ENCODE data around the gene PTPRG.

PTPRG gene

DNA sequence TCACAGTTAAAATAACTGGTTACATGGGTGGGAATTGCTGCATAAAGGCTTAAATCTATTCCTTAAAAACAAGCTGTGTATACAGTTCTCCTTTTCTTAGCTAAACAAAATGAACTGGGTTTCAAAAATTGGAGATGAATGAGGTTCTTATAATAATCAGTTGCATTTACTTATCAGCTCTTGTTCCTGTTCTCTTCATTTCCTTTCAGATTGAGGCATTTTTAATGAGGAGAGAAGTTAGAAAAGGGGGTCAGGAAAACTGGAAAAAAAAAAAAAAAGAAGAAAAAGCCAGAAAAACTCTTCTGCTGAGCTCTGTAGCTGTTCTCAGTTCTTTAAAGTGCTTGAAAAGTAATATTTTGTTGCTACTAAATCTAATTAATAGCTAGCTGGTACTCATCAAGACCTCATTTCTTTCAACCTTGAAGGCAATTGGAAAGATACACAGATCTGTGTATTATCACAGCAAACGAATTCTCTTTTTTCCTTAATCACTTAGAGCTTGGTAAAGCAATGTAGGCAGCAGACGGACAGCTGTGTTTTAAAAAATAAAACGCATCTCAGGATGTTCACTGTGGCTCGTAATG, 32.2 kb downstream of the PTPRG start:
- DNase-seq = no peak

DNA sequence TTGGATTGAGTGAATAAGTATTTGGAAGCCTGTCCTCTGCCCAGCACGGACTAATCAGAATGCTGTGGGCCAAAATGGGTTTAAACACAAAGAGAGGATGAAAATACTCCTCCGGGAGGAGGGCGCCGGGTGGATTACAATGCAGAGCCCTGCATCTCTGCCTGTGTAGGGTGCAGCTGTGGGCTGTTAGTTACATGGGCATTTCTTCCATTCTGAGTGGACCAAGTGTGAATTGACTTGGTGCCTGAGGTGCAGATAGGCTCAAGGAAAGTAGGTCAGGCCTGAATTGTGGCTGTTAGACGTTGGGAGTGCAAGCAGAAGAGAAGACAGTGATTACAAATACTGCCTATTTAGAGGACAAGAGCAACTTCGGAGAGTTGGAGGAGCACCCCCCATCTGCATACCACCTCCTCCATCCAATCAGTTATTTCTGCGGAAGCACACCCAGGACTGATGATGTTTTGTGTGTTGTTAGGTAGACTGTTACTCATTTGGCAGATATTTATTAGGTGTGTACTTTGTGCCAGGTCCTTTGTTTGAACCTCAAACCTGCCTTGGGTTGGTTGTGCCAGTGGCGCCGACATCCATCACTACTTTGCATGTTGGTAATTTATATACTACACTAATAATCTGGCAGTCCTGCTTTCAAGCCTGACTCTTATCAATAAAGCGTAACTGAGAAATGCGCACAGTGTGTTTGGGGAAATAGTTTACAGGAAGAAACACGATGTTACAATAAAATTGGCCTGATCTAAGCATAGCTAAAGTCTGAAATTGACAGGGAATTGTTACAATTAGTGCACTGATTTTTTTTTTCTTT, 33.0 kb downstream of the PTPRG start:
- DNase-seq = no peak

DNA sequence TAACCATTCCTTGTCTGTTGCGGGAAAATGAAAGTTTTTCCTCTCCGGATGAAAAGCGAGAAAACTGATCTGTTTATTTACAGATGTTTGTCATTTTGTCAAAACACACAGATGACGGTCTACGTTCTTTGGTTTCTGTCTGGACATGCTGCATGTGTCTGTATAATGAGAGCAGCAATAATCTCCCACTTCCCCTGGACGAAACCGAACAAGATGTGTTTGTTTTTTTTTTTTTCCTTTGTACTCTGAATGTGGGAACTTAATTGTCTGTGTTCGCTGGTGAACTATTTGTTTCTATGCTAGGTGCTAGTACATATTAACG, 33.6 kb downstream of the PTPRG start:
- DNase-seq = no peak

DNA sequence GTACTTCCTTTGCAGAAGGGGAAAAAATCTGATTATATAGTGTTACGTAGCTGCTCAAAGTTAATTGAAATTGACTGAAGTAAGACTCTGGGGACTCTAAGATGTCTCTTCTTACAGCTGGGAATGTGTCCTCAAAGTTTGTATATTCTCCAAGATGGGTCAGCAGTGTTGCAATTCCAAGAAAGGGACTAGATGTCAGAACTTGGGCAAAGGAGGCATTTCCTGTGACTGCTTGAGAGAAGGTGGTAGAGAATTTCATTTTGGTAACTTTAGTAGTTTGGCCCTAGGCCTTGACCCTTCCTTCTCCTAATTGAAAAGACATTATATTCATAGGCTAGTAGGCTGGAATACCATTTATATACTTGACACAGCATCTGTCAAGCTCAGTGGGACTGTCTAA, 33.9 kb downstream of the PTPRG start:
- no peak for DNase-seq

DNA sequence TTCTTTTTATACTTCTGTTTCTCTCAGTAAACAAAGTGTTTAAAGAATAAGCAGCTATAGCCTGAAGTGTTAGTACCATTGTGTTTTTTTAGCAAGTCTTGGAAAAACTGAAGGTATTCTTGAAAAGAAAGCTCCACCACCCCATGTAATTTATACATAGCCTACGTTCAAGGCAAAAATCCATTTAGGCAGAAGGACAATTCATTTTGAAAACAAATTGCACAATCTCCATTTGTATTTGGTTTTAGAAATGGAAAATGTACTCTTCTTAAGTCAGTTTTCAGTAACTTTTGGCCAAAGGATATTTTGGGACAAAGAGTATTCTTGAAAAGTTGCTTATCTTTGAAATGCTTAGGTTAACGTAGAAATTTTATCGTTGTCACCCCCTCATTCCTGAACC, 34.5 kb downstream of the PTPRG start:
- no peak for DNase-seq

DNA sequence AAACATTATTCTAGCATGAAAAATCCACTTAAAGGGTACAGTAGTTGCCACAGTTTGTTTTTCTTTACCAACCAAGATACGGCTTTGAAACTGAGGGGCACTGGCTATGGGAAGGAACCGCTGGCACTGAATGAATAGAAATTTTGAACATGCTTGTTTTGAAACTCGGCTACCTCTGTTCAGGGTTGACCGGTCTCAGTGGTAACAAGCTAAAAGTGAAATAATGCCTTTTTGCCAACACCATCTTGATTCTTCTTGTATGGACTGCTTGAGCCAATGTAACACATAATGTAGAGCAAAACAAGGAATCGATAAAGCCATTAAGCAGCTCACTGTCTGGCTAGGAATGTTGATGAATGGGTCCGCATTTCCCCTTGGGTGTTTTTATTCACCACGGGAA, 36.5 kb downstream of the PTPRG start:
- peak in 1 of 2 experiments; percentile 2 for DNase-seq

DNA sequence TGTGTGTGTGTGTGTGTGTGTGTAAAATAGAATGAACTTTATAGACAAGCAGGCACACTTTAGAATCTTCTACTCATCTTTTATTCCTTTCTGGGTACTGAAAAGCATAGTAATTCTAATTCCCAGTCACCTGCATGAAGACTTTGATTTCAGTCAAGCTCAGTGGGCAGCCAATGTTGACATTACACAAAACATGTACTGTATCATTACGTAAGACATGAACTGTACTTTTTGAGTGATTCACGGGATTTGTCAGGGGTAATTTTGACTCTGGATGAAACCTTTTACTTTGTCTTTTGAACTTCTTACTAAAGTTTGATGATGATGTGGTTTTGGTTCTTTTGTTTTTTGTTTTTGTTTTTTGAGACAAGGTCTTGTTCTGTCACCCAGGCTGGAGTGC, 38.8 kb downstream of the PTPRG start:
- DNase-seq = no peak

DNA sequence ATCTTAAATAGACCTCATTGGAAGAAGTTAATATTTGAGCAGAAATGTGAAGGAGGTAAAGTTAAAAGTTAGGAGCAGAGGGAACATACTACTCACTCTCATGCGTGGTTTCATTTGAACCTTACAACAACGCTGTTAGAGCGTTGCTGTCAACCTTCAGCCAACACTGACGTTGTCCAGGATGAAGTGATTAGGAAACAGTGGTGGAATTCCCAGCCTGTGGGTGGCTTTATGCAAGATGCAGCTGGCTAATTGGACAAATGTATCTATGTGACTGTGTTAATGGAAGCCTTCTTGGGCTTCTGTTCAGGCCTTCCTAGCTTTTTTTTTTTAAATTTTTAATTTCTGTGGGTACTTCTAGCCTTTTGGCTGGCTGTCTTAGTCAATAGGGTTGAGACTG, 40.5 kb downstream of the PTPRG start:
- no peak for DNase-seq

DNA sequence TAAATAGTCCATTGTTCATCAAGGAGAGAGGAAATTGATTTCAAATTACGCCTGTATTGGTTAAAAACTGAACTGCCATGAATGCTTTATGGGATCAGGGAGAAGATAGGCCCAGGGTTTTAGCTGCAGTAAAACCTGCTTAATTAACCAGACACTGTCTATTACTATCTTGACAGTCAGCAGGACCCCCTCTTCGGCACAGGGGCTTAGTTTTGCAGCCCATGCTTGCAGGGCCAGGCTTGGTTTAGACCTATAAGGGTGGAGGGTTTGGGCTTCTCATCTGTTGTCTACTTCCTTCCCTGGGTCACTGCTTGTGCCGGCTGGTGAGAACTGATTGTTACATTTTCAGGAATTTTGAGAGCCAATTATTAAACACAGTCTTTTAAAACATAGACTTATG, 41.1 kb downstream of the PTPRG start:
- DNase-seq = no peak

DNA sequence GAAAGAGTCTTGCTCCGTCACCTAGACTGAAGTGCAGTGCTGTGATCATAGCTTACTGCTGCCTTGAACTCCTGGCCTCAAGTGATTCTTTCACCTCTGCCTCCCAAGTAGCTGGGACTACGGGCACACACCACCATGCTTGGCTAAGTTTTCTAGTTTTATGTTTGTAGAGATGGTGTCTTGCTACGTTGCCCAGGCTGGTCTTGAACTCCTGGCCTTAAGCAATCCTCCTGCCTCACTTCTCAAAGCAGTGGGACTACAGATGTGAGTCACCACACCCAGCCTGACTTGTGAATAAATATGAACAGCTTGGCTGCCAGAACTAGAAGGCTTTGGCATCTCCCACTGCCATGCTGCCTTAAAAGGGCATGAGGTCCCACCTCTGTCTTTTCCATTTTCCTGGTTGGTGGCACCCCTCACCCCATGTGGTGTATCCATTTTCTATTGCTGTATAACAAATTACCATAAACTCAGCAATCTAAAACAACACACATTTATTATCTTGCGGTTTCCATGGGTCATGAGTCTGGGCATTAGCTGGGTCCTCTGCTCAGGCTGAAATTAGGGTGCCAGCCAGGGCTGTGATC, 44.3 kb downstream of the PTPRG start:
- DNase-seq = peak in 1 of 2 experiments; percentile 5

DNA sequence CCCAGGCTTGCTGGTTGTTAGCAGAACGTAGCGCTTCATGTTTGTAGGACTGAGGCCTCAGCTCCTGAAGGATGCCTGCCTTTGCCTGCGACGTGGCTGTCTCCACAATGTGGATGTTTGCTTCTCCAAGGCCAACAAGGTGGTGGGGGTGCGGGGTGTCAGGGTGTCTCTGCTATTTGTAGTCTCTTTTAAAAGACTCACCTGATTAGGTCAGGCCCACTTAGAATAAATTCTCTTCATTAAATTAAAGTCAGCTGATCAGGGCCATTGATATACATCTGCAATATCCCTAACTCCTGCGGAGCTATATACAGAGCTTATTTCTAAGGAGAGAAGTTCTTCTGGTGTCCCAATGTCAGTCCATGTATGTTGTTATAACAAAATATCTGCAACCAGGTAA, 44.8 kb downstream of the PTPRG start:
- no peak for DNase-seq

DNA sequence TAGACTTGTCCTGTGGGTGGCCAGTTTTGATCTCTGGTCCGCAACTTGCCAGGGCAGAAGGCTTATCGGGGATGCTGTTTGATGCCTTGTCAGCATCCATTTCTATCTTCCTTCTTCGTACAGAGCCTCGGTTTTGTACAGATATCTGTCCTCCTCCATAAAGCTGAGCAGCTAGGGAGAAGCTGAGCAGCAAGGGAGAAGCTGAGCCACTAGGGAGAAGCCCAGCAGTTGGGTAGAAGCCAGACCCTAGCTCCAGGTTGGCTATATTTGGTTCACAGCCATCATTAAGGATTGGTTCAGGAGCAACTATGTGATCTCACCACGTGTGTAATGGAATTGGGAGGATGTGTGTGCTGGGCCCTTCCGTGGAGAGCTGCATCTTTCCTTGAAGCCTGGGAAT, 46.7 kb downstream of the PTPRG start:
- no peak for DNase-seq

DNA sequence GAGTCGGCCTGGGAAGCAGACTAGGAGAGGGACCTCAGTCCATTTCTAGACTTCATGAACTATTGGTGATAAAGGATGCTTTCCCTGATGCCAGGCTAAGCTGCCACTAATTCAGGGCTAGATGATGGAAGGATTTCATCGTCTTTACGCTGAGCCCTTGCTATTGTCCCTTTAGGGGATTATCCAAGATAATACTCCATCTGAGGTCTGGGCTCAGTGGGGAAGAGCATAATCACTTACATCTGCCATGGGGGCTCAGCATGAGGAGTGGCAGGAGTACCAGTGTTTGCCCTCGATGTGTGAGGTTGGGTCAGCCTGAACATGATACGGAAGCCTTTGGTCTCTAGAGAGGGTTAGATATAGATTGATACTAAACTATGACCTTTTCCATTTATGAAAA, 47.3 kb downstream of the PTPRG start:
- no peak for DNase-seq

DNA sequence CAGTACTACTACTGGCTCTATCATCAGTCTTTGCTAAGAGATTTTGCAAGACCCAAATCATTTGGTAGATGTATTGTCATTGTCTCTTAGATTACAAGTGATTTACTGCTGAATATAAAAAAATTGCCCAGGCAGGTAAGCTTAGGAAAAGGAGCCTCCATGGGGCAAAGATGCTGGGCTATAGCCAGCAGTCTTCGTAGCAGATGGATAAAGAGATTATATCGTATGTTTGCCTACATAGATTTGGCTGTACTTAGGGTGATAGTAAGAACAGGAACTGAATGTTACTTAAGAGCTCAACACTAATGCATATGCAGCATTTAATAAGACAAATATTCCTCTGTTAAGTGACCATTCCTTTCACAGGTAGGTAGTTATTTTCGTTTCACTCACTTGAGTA, 48.9 kb downstream of the PTPRG start:
- no peak for DNase-seq

DNA sequence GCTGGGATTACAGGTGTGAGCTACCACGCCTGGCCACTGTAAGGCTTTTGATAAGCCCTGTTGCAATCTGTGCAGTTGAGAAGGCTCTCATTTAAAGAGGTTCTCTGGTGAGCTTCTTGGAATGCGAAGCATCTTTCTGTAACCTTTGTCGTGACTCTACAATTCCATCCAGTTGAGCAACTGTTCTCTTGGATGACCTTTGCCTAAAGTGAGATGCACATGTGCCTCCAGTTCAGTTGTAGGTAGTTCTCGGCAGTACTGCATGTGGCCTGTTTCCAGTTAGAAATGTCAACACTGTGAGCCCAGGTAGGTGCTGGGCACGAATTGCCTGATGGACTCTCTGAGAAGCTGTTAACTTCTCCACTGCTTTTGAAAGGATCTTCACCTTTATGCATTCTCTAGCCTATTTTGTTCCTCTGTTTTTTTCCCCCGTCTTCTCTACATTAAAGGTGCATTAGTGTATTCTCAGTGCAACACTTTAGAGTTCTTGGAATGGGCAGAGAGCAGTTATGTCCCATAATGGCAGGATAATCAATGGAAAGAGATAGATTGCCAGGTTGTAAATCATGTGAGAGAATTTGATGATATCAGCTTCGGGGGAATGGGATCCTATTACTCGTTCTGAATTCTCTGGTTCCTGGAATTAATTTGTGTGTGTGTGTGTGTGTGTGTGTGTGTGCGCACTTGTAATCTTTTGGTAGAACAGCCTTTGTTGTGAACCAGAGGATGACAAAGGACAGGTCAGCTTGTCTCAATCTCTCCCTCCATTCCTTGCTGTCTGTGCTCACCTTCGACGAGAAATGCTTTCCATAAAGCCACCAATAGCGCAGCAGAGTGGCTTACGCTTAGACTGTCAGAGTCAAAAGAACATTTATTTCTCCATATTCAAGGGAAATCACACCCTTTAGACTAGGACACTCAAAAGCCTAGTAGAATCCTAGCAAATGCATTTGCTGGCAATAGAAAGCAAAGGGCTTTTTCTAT, 51.1 kb downstream of the PTPRG start:
- no peak for DNase-seq

DNA sequence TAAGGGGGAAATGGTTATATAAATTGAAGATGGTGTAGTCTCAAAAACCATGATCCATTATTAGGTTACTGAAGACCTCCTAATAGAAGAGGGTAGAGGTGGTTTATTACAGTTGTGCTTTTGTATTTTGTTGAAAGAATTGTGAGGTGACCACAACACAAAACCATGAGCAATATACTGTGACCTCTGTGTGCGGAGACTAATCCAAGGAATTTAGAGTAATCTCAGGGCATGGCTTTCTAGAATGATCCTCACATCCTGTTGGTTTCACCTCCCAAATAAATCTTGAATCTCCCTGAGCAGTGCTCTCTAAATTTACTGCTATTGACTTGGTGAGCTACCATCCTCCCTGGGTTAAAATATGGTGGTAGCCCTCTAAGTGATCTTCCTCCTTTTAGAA, 52.3 kb downstream of the PTPRG start:
- no peak for DNase-seq

DNA sequence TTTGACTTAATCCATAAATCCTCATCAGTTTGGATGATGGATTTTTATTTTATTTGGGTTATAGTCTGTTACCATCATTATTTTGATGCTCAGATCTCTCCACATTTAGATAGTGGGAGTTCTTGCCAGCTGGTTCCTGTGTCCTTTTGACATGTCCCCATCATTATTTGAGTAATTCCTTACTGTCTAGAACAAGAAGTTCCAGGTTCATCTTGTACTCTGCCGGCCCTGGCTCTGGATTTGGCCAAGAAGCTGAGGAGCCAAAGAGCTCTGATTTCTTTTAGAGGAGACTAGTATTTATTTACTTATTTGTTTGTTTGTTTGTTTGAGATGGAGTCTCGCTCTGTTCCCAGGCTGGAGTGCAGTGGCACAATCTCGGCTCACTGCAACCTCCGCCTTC, 54.3 kb downstream of the PTPRG start:
- DNase-seq = no peak

DNA sequence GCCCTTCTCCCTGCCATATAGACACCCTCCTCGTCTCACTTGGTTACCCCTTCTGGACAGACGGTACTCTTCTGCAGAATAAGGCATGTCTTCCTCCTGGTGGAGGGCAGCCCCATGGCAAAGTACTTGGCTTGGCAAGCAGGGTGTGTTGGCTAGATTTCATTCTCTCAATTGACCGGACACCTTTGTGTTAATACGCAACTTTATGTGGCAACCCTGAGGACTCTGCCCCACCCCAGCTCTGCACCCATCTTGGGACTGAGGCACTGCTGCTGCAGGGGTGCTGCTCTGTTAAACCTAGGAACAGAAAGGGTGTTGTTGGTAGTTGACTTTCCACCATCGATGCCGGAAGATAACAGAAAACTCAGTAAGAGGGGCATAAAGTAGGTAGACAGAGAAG, 55.2 kb downstream of the PTPRG start:
- DNase-seq = no peak

DNA sequence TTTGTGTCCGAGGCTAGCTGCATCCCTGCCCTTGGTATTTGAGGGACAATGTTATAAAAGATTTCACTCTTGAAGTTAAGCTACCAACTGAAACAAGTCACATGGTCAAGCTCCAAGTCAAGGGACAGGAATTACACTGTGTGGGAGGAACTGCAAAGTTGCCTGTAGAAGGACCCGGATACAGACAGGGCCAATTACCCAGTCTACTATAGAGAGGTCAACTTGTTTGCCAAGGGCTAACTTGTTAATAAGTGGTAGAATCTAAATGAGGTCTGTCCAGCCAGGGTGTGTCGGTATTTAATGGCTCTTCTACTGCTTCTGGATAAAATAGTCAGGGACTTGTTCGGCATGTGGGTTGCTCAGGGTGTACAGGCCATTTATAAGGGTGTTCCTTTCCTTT, 55.7 kb downstream of the PTPRG start:
- DNase-seq = no peak

DNA sequence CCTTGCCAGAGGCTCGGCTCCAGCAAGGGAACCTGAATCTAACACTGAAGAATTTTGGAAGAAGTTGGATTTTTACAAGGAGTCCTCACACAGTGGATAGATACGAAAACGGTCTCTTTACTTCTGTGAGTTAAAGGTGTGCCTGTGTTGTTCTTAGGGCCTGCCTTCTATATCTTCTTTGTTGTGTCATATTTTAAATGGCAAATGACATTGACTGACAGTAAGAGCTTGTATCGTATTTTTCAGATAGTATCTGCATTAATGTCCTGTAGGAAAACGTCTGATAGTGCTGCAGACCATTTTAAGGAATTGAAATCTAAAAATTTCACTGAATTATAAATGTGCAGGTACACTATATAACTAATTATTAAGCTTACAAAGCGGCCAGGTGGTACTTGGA, 56.3 kb downstream of the PTPRG start:
- DNase-seq = no peak

DNA sequence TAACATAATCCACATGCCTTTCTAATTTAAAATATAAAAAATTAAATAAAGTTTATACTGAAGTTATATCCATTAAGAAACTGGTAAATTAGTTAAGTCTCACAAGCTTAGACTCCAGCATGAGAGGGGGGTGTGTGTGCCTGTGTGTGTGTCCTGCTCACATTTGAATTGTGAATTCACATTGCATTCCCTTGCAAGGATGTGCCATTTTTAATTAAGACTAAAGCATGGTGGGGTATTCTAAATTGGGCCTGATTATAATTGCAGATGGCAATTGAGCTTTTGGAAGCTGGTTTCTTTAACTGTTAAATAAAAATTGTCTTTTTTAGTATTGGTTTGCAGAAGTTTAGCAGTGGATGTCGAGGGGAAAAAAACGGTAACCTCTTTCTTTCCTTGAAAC, 56.9 kb downstream of the PTPRG start:
- DNase-seq = no peak

DNA sequence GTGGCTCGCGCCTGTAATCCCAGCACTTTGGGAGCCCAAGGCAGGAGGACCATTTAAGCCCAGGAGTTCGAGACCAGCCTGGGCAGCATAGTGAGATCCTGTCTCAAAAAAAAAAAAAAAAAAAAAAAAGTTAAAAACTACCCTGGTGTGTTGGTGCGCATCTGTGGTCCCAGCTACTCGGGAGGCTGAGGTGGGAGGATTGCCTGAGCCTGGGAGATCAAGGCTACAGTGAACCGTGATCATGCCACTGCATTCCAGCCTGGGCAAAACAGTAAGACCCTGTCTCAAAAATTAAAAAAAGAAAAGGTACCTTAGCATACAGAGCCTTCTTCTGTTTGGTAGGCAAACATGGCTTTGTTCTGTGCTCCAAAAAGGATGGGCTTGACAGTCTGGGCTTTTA, 57.5 kb downstream of the PTPRG start:
- no peak for DNase-seq

DNA sequence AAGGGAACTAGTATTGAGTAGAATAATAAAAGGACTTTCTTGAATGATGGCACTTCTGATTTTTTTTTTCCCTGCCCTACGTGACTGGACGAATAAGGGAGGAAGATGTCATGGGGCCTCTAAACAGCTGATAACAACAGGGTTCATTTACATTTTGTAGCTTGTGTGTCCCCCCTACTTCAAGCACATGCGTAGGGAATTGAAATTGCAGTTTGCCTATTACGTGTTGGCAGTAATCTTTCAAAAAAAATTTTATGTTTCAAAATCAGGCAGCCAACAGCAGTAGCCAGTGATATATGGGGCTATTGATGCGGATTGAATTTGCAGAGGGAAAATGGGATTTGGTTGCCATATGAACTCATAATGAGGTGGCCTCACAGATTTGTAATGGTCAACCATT, 58.7 kb downstream of the PTPRG start:
- DNase-seq = no peak

DNA sequence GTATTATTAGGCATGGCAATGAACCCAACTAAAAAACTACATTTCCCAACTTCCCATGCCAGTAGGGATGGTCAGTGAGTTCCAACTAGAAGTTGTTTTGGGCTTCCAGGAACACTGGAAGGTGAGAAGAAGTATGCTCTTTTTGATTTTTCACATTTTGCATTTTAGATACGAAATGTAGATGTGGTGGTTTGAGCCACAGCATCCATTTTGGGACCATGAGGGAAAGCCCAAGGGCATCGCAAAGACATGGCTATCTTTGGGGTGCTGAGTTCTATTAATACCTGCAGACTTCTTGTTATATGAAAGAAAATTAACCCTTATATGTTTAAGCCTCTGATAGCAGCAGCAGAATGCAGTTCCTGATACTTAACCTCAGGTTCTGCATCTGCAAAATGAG, 62.9 kb downstream of the PTPRG start:
- DNase-seq = no peak
